Loucy (cell line): ENCODE results near the gene MEN1.

Source experiments
- EZH2phosphoT487 ChIP-seq: fragments of 200-600 bp; IDR thresholded peaks from 2 replicates; pipeline ENCODE4 v1.6.1; 2018; ENCODE audit warnings: antibody characterized with exemption, mild to moderate bottlenecking, moderate library complexity, borderline replicate concordance
- TF ChIP-seq, protein P1 (sequence below): fragments of 200-600 bp; sonication (generic); conservative IDR thresholded peaks from 2 replicates; pipeline ENCODE4 v1.5.1; 2014; ENCODE audit warnings: mild to moderate bottlenecking, antibody characterized with exemption, low read length

GRCh38 chr11:64831411-64831891 is 21.1 kb upstream of the MEN1 start:
- TF ChIP-seq, protein P1, sequence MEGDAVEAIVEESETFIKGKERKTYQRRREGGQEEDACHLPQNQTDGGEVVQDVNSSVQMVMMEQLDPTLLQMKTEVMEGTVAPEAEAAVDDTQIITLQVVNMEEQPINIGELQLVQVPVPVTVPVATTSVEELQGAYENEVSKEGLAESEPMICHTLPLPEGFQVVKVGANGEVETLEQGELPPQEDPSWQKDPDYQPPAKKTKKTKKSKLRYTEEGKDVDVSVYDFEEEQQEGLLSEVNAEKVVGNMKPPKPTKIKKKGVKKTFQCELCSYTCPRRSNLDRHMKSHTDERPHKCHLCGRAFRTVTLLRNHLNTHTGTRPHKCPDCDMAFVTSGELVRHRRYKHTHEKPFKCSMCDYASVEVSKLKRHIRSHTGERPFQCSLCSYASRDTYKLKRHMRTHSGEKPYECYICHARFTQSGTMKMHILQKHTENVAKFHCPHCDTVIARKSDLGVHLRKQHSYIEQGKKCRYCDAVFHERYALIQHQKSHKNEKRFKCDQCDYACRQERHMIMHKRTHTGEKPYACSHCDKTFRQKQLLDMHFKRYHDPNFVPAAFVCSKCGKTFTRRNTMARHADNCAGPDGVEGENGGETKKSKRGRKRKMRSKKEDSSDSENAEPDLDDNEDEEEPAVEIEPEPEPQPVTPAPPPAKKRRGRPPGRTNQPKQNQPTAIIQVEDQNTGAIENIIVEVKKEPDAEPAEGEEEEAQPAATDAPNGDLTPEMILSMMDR: no peak
- TF ChIP-seq EZH2phosphoT487: no peak
